Measurements from ENCODE around the gene TP63.

- TF ChIP-seq CTCF (IDR thresholded peaks at IDR 0.05; ENCODE audit: extremely low read depth in 1 of 2, insufficient read depth in 1 of 2, low read depth in 1 of 2, low read length in 2 of 2) (no peak), JUN (IDR thresholded peaks at IDR 0.05; ENCODE audit: borderline replicate concordance, insufficient read depth, insufficient read length, low read depth) (no peak), POLR2A (IDR thresholded peaks at IDR 0.05; ENCODE audit: low read depth, low read length) (no peak), EZH2 (IDR thresholded peaks at IDR 0.05; ENCODE audit: borderline replicate concordance, low read depth, low read length, severe bottlenecking) (no peak), POLR2AphosphoS5 (IDR thresholded peaks at IDR 0.05; ENCODE audit: insufficient read depth, low read depth, low read length) (no peak), GATA2 (IDR thresholded peaks at IDR 0.05; ENCODE audit: insufficient read depth, insufficient read length, low read depth, low read length) (no peak), MAX (IDR thresholded peaks at IDR 0.05; ENCODE audit: insufficient read depth, insufficient read length) (no peak), MYC (IDR thresholded peaks at IDR 0.05; ENCODE audit: low read depth, low read length) (no peak), FOS (IDR thresholded peaks at IDR 0.05; ENCODE audit: borderline replicate concordance, insufficient read depth, low read length) (no peak)
These were observed 211.8 kb downstream of the TP63 start for GRCh38 chr3:189842681-189843602.

Measured in endothelial cell of umbilical vein (primary cell).